ENCODE data around the gene PAEP.

DNA sequence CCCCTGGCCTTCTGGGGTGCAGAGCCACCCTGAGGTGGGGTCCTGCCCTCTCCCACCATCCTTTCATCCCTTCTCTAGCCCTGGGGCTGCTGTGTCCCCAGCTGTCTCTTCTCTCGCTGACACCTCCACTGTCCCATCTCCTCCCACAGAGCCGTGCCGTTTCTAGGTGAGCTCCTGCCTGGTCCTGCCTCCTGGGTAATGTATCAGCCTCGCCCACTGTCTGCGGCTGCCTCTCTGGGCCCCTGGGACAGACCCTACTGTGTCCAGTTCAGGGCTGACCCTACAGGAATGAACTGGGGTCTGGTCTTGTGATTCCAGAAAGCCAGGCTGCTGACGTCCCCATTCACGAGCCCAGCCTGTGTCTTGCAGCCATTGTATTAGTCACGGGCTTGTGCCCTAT lies 4.1 kb downstream of the PAEP start:
- TF ChIP-seq, protein P1, sequence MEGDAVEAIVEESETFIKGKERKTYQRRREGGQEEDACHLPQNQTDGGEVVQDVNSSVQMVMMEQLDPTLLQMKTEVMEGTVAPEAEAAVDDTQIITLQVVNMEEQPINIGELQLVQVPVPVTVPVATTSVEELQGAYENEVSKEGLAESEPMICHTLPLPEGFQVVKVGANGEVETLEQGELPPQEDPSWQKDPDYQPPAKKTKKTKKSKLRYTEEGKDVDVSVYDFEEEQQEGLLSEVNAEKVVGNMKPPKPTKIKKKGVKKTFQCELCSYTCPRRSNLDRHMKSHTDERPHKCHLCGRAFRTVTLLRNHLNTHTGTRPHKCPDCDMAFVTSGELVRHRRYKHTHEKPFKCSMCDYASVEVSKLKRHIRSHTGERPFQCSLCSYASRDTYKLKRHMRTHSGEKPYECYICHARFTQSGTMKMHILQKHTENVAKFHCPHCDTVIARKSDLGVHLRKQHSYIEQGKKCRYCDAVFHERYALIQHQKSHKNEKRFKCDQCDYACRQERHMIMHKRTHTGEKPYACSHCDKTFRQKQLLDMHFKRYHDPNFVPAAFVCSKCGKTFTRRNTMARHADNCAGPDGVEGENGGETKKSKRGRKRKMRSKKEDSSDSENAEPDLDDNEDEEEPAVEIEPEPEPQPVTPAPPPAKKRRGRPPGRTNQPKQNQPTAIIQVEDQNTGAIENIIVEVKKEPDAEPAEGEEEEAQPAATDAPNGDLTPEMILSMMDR (IDR thresholded peaks at IDR 0.05; ENCODE audit: low read depth, low read length, missing input control) = no peak
- TF ChIP-seq SP1 (IDR thresholded peaks at IDR 0.05) (no peak), RAD21 (IDR thresholded peaks at IDR 0.05) (no peak)
- TF ChIP-seq, protein P2, sequence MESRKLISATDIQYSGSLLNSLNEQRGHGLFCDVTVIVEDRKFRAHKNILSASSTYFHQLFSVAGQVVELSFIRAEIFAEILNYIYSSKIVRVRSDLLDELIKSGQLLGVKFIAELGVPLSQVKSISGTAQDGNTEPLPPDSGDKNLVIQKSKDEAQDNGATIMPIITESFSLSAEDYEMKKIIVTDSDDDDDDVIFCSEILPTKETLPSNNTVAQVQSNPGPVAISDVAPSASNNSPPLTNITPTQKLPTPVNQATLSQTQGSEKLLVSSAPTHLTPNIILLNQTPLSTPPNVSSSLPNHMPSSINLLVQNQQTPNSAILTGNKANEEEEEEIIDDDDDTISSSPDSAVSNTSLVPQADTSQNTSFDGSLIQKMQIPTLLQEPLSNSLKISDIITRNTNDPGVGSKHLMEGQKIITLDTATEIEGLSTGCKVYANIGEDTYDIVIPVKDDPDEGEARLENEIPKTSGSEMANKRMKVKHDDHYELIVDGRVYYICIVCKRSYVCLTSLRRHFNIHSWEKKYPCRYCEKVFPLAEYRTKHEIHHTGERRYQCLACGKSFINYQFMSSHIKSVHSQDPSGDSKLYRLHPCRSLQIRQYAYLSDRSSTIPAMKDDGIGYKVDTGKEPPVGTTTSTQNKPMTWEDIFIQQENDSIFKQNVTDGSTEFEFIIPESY (IDR thresholded peaks at IDR 0.05) = no peak
